CD4-positive, alpha-beta T cell treated with Interleukin-1 beta for 1 hour (primary cell): Measurements from ENCODE around the gene AGMAT.

Experiments
- DNase-seq, 2 donors: peaks; one replicate each; pipeline ENCODE4 v3.0.0-alpha.2; 2020 to 2022

Gene AGMAT

GRCh38 chr1:15584489-15585363, at the start of gene AGMAT:
AGMAT (minus strand) TSS chr1:15585051; CDS start chr1:15584967, 84 bp downstream.
- peak; percentile 53 to 54 for DNase-seq

GRCh38 chr1:15633756-15634420, 49.0 kb upstream of the AGMAT start:
- no peak for DNase-seq

GRCh38 chr1:15628003-15628402, 43.2 kb upstream of the AGMAT start:
- DNase-seq = no peak

- no peak for DNase-seq
Measured at GRCh38 chr1:15627343-15627988, 42.6 kb upstream of the AGMAT start.

- DNase-seq = no peak
Measured at GRCh38 chr1:15626269-15626950, 41.6 kb upstream of the AGMAT start.

GRCh38 chr1:15625056-15625917, 40.4 kb upstream of the AGMAT start:
- DNase-seq = no peak

GRCh38 chr1:15624133-15624714, 39.4 kb upstream of the AGMAT start:
- DNase-seq = no peak

GRCh38 chr1:15623435-15623834, 38.6 kb upstream of the AGMAT start:
- no peak for DNase-seq

GRCh38 chr1:15622712-15623373, 38.0 kb upstream of the AGMAT start:
- DNase-seq = no peak

GRCh38 chr1:15621975-15622374, 37.1 kb upstream of the AGMAT start:
- DNase-seq = no peak

GRCh38 chr1:15620902-15621682, 36.2 kb upstream of the AGMAT start:
- DNase-seq = no peak

- DNase-seq = peak; percentile 14 to 45
Measured at GRCh38 chr1:15620155-15620545, 35.3 kb upstream of the AGMAT start.

GRCh38 chr1:15618655-15619525, 34.0 kb upstream of the AGMAT start:
- peak in 1 of 2 donors; percentile 4 for DNase-seq

- DNase-seq = peak in 1 of 2 donors; percentile 29
Measured at GRCh38 chr1:15618077-15618654, 33.3 kb upstream of the AGMAT start.

GRCh38 chr1:15617173-15618076, 32.6 kb upstream of the AGMAT start, which contains the start of gene DDI2:
DDI2 (plus strand) TSS chr1:15617458; CDS start chr1:15617671, 213 bp downstream.
- DNase-seq = peak; percentile 94

GRCh38 chr1:15616373-15617172, 31.7 kb upstream of the AGMAT start:
- DNase-seq = no peak

GRCh38 chr1:15610167-15610566, 25.3 kb upstream of the AGMAT start:
- no peak for DNase-seq
